Epithelial cell of prostate (primary cell): Measurements from ENCODE around the gene PDSS2.
"Not testable (repeated sequence)": the region's sequence is repeated elsewhere in the genome, so short reads cannot be mapped to it uniquely, and the experiment has no call there.

Source experiments
- DNase-seq: peaks from one replicate; pipeline ENCODE4 v3.0.0-alpha.2; 2011; ENCODE audit warnings: low read depth, low spot score
- H3K27ac ChIP-seq: fragments of 450-650 bp; 2 replicates; pipeline ENCODE4 v1.5.1; 2017; ENCODE audit warnings: mild to moderate bottlenecking

Gene PDSS2

GRCh38 chr6:107198631-107199416 is 260.5 kb downstream of the PDSS2 start:
- no peak overlapping the region for H3K27ac ChIP-seq
- no peak for DNase-seq

- DNase-seq: no peak
- H3K27ac ChIP-seq: no peak overlapping the region
These were observed 263.2 kb downstream of the PDSS2 start for GRCh38 chr6:107196152-107196551.

- not testable (repeated sequence) for DNase-seq, H3K27ac ChIP-seq
These were observed 264.6 kb downstream of the PDSS2 start for GRCh38 chr6:107194723-107195122.

GRCh38 chr6:107192830-107193229 is 266.5 kb downstream of the PDSS2 start:
- no peak for DNase-seq
- no peak overlapping the region for H3K27ac ChIP-seq

GRCh38 chr6:107187630-107188029 is 271.7 kb downstream of the PDSS2 start:
- no peak for DNase-seq

GRCh38 chr6:107186047-107186446 is 273.3 kb downstream of the PDSS2 start:
- DNase-seq: no peak
- H3K27ac ChIP-seq: no peak overlapping the region

More at GRCh38 chr6:107187630-107188029, 271.7 kb downstream of the PDSS2 start:
- no peak overlapping the region for H3K27ac ChIP-seq

GRCh38 chr6:107185391-107185970 is 273.9 kb downstream of the PDSS2 start:
- H3K27ac ChIP-seq: no peak overlapping the region
- DNase-seq: no peak

GRCh38 chr6:107184435-107184834 is 274.9 kb downstream of the PDSS2 start:
- DNase-seq: no peak
- H3K27ac ChIP-seq: no peak overlapping the region

- no peak overlapping the region for H3K27ac ChIP-seq
- no peak for DNase-seq
These were observed 279.3 kb downstream of the PDSS2 start for GRCh38 chr6:107180099-107180498.

- DNase-seq: no peak
- H3K27ac ChIP-seq: no peak overlapping the region
These were observed 280.4 kb downstream of the PDSS2 start for GRCh38 chr6:107179004-107179403.

- no peak overlapping the region for H3K27ac ChIP-seq
- DNase-seq: no peak
These were observed 285.6 kb downstream of the PDSS2 start for GRCh38 chr6:107173779-107174178.

- no peak for DNase-seq
- no peak overlapping the region for H3K27ac ChIP-seq
These were observed 287.9 kb downstream of the PDSS2 start for GRCh38 chr6:107171513-107171912.

GRCh38 chr6:107164299-107164698 is 295.1 kb downstream of the PDSS2 start:
- DNase-seq, H3K27ac ChIP-seq: not testable (repeated sequence)

GRCh38 chr6:107161521-107161920 is 297.8 kb downstream of the PDSS2 start:
- H3K27ac ChIP-seq: no peak overlapping the region
- no peak for DNase-seq

GRCh38 chr6:107156617-107157016 is 302.7 kb downstream of the PDSS2 start:
- H3K27ac ChIP-seq: no peak overlapping the region
- no peak for DNase-seq

- DNase-seq: no peak
- H3K27ac ChIP-seq: no peak overlapping the region
These were observed 304.6 kb downstream of the PDSS2 start for GRCh38 chr6:107154801-107155160.

- H3K27ac ChIP-seq: no peak overlapping the region
- DNase-seq: no peak
These were observed 305.1 kb downstream of the PDSS2 start for GRCh38 chr6:107154131-107154800.

GRCh38 chr6:107152638-107153430 is 306.5 kb downstream of the PDSS2 start:
- H3K27ac ChIP-seq: no peak overlapping the region
- DNase-seq: no peak

- no peak overlapping the region for H3K27ac ChIP-seq
- DNase-seq: no peak
These were observed 314.7 kb downstream of the PDSS2 start for GRCh38 chr6:107144666-107145065.

GRCh38 chr6:107144014-107144413 is 315.4 kb downstream of the PDSS2 start:
- DNase-seq: no peak
- H3K27ac ChIP-seq: no peak overlapping the region

- no peak for DNase-seq
- no peak overlapping the region for H3K27ac ChIP-seq
These were observed 318.8 kb downstream of the PDSS2 start for GRCh38 chr6:107140581-107140980.
